Left cardiac atrium (tissue), 4 donors: Measurements from ENCODE around the gene SLC1A5. TPM values are rescaled to one million over a fixed set of nuclear protein-coding genes. Genes with fewer than 3 reads are reported as not detected.

ENCODE experiments used
- ATAC-seq, 2 donors: fragments of 200-7000 bp; cut with Tn5 transposase; one replicate each; pipeline ENCODE4 v1.9.1; 2020; ENCODE audit warnings: mild to moderate bottlenecking in 2 of 2, moderate library complexity in 2 of 2
- DNase-seq: peaks from one replicate; pipeline ENCODE4 v3.0.0-alpha.2; 2020
- intact Hi-C, 2 donors: fragments of 100-400 bp; cut with DNase I; formaldehyde crosslinking; loops; one replicate each; pipeline versions ENCODE4 v1.14.1 to v1.15.1; 2022 to 2023
- total RNA-seq, 2 donors: library from RNA; stranded (reverse); fragmentation: NEBNext Ultra II Directional; extraction: Animal tissue kit (Norgen Biotek cat#: 25700); gene quantifications; one replicate each; pipeline ENCODE4 v1.2.1, GENCODE V29; 2021
- donor health status: DM: no; HTN: yes; CAD: no.
- donor health status: DM: no; HTN: yes; CAD: no; lungs with severe emphysema.
- donor health status: DM: yes; HTN: yes; CAD: no.
- donor health status: Dilated cardiomyopathy.

SLC1A5 gene
- total RNA-seq, 2 donors from 2014 or later, result 34.3 to 40.8 TPM

DNA sequence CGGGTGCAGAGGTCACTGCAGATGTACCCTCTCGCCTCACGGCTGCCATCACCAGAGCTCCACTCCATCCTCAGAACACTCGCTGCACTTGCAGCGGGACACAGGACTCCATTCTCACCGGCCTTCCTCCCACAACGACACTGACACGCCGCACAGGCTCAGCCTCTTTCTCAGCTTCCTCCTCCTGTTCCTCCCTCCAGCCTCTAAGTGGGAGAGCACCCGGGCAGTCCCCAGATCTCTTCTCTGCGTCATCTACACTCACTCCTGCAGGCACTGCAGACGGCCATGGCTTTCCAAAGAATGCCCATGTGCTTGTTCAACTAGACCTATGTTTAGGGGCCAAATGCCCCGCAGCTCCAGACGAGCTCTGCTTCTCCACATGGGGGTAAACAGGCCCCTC lies 56.8 kb downstream of the SLC1A5 start:
- intact Hi-C loops, result no loop called here
- ATAC-seq (peak in 1 of 2 donors; percentile 4), DNase-seq (no peak)

DNA sequence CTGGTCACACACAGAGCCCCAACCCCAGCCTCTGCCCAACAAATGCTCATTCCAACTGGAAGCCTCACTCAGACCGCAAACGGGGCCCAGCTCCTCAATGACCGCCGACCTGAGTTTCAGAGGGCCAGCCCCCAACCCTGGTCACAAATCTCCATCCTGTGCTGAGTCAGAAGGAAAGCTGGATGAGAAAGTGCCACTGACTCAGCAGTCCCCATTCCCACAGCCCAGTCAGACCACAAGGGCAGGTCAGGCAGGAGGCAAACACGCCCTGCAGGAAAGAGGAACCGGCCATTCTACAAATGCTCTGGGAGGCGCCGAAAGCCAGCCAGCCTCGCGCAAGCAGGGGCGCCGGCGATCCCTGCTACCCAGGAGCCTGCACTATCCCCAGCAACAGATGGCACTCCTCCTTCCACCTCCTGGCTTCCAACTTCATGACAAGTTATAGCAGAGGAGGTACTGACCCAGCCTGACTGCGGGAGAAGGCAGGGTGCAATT lies 57.3 kb downstream of the SLC1A5 start:
- peak in 1 of 2 donors; percentile 21 for ATAC-seq

DNA sequence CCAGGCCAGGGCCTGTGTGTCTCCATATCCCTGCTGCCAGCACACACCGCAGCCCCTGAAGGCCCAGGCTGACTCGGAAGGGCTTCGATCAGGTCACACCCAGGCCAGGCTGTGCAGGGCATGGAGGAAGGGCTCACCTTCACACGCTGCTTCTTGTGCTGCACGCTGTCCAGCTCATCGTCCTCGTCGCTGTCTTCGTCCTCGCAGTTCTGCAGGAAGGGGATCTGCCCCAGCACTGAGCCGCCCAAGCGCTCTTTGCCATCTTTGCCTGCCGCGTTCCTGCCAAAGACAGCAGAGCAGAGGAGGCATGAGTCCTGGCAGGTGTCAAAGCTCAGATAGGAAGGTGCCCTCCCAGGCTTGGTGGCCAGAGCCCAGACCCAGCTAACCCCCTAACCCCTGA lies 57.8 kb downstream of the SLC1A5 start:
- DNase-seq, result no peak
- no peak for ATAC-seq
- intact Hi-C loops, result no loop called here

More for the DNA sequence above, 57.3 kb downstream of the SLC1A5 start:
- no peak for DNase-seq
- intact Hi-C loops, result no loop called here

DNA sequence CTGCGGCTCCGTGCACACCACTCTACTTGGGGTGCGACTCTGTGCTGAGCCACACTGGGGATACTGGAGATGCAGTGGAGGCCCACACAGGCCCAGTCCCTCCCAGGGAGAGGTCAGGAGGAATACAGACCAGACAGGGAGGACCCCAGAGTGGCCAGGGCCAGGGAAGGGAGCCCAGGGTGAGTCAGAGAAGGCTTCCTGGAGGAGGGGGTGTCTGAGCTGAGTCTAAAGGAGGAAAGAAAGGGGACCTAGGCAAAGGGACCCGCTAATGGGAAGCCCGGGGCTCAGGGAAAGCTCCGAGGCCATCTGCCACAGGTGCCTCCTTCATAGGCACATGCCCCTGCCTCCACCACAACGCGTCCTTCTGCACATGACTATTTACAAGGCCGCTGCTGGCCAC lies 58.2 kb downstream of the SLC1A5 start:
- ATAC-seq, result no peak
- DNase-seq, result no peak
- intact Hi-C loops, result no loop called here

DNA sequence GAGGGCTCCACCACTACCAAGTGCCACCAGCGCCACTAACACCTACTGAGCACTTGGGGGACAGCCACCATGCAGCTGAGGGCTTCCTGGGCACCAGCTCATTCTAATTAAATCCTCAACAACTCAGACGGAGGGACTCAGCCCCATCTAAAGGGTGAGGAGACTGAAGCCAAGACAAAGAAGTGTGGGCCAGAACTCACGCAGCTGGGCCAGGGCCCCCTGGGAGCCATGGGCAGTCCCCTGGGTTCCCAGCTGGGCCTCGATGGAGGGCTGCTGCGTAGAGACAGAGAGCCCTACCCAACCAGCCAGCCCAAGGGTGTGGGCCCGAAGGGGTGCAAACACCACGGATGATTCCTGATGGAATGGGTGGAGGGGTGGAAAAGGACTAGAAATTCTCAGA lies 58.7 kb downstream of the SLC1A5 start:
- ATAC-seq (no peak), DNase-seq (no peak)
- intact Hi-C loops, result no loop called here

DNA sequence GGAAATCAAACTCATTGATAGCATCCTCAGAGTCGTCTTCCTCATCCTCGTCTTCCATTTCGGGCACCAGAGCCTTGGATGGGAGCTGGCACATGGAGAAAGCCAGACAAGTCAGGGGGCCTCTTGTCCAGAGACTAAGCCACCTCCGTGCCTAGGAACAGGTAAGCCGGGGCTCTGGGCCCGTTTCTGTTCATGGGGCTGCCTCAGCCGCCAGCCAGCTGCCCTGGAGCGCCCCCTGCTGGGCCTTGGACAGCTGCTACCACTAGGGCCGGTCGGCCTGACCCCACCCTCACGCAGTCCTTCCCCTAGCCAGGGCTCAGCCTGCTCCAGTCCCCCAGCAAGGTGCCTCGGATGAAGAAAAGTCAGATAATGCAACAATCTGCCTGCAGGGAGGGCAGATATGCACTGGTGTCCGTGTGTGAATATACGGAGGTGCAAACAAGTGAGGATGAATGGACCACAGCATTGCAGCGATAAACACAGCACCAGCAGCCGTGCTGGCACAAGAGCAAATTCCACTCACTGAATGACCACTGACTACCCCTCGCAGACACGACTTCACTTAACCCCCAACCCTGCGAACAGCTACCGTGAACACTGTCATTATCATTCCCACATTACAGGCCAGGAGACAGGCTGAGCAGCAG lies 59.6 kb downstream of the SLC1A5 start:
- ATAC-seq (peak; percentile 65 to 69), DNase-seq (peak; percentile 84)
- intact Hi-C loops, result no loop called here

DNA sequence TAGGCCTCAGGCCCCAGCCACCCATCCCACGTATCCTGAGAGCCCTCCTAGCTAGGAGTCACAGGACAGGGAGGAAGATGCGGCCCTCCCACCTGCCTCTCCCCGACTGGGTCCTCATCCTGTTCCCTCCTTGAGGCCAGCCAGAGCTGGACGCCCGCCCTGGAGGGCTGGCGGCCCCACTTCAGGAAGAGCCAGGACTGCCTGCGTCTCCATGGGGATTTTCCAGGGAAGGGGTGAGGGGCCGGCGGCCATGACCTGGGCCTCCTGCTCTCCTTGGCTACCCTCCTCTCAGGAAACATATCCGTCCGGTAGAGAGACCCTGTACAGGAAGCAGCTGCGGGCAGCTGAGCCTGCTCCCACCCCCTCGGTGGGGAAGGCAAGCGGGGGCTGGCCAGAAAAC lies 60.2 kb downstream of the SLC1A5 start:
- intact Hi-C loops, result no loop called here

DNA sequence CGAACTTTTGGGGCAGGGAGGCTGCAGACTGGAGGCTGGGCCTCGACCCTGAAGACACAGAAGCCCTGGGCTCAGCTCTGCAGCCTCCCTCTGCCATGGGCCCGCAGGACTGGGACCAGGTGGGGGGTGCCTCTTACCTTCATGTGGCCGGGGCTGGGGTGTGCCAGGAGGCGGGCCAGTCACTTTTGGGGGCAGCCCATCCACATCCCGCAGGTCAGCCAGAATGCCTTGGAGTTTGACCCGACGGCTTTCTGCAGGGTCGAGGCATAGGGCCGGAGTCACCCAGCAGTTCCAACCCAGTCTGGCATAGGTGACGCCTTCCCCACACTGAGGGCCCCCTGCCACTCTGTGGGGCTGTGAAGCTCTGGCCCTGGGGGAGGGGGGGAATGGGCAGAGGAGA lies 60.6 kb downstream of the SLC1A5 start:
- intact Hi-C loops, result no loop called here
- no peak for ATAC-seq
- DNase-seq, result no peak

More for the DNA sequence above, 60.2 kb downstream of the SLC1A5 start:
- no peak for DNase-seq
- ATAC-seq, result peak; percentile 16 to 60

DNA sequence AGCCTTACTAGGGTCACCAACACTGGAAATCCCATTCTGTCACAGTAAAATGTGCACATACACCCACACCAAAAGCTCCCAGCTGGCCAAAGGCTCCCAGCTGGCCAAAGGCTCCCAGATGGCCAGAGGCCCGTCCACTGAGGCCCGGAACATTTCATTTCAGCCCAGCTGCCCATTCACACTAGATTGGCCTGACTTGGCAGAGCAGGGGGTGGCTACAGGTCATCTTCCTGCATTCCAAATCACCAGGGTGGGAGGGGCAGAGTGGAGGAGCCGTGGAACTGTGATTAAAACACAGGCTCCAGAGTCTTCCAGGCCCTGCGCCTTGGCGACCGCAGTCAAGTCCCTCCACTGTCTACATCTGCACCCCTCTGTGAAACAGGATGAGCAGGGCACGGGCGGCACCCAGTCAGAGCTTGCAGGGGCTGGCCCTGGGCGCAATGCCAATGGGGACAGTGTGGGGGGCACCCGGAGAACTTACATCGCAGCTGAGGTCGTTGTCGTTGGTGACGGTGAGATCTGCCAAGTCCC lies 61.4 kb downstream of the SLC1A5 start:
- DNase-seq, result no peak
- ATAC-seq, result no peak
- intact Hi-C loops, result no loop called here

DNA sequence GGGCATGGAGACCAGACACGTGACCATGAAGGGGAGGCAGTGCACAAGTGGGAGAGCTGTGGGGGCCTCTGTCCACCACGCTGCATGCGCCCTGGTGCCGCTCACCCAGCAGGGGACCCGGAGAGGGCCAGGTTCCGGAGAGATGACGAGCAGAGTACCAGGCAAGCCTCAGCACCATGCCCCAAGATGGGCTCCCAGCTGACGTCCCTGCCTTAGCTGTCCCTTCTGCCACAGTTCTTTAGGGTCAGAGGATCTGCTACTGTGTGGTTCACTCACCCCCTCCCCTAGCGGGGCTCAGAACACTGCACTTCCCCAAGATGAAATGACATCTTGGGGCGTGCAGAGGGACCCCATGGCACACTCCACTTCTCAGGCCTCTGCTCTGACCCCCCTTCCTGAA lies 61.8 kb downstream of the SLC1A5 start:
- ATAC-seq (no peak), DNase-seq (no peak)
- intact Hi-C loops, result no loop called here

DNA sequence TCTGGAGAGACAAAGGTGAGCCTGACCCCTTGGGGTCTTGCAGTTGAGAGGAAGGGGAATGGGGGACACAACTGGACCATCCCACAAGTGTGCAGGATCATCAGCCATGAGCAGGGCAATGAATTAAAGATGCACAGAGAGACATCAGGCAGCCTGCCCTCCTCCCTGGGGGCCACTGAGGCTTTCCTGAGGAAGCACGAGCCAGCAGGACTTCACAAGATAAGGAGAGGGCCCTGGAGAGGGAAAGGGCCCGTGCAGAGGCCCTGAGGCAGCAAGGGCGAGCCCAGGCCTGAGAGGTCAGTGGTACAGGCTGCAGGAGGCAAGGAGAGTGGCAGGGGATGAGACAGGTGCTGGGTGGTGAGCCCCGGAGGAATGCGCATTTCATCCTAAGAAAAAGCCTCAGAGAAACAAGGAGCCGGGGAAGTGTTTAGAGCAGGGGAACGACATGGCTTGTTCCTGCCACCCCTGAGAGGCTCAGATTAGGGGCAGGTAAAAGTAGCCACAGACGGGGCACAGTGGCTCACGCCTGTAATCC lies 62.5 kb downstream of the SLC1A5 start:
- ATAC-seq (no peak), DNase-seq (no peak)
- intact Hi-C loops, result no loop called here

DNA sequence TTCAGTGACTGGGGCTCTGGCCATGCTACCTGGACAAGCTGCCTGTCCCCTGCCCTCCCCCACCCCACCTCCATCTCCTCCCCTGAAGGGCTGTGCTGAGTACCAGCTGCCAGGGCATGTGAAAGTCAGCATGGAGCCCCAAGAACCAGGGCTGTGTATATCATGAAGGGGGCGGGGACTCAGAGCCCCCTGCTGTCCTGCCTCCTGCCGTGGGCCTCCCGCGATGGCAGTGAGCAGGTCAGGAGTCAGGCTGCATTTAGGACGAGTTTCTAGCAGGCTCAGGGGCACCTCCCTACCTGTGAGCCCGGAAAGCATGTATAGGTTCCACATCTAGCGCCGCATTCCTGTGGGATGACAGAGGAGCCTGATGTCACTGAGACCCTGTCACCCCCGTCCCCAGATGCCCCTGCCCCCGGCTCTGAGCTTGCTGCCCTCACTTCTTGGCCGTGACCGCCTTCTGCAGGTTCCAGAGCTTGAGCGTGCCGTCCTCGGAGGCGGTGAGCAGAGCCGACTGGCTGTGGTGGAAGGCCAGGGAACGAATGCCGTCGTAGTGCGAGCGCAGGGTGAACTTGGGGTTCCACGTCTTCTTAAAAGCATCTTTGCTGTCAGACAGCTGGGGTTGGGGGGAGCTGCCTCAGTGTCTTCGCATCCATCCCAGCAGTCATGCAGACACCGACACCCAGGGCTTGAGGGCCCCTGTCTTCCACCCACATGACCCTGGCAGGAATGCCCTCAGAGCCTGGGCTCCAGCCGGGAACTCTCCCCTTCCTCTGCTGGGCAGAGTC lies 63.2 kb downstream of the SLC1A5 start:
- DNase-seq (no peak), ATAC-seq (no peak)
- intact Hi-C loops, result no loop called here

Other genes starting within 250 kb of the SLC1A5 start
- 100 to 1,000 TPM; 229 to 241 TPM for gene CALM3, start 187.3 kb downstream of the SLC1A5 start, total RNA-seq
- 10 to 100 TPM in 1 of 2 donors, 1 to 10 TPM in 1; 5.5 to 14.8 TPM for gene PTGIR, start 163.5 kb downstream of the SLC1A5 start, total RNA-seq
- 1 to 10 TPM in 1 of 2 donors, not detected in 1; 5.2 TPM for gene GNG8, start 152.4 kb downstream of the SLC1A5 start, total RNA-seq
- 10 to 100 TPM; 15.1 to 15.4 TPM for gene DACT3, start 127.4 kb downstream of the SLC1A5 start, total RNA-seq
- gene PRKD2, start 71.5 kb downstream of the SLC1A5 start, total RNA-seq, result 10 to 100 TPM; 14.9 to 18.0 TPM
- 10 to 100 TPM; 12.4 to 17.3 TPM for gene FKRP, start 42.5 kb downstream of the SLC1A5 start, total RNA-seq
- gene STRN4, start 42.1 kb downstream of the SLC1A5 start, total RNA-seq, result 10 to 100 TPM; 37.2 to 61.9 TPM
- gene AP2S1, start 62.3 kb upstream of the SLC1A5 start, total RNA-seq, result 100 to 1,000 TPM; 109 to 110 TPM
- 10 to 100 TPM; 68.2 to 68.5 TPM for gene ARHGAP35, start 72.4 kb upstream of the SLC1A5 start, total RNA-seq
- 1 to 10 TPM in 1 of 2 donors, under 1 TPM in 1; 0.44 to 1.2 TPM for gene NPAS1, start 231.2 kb upstream of the SLC1A5 start, total RNA-seq